Parathyroid adenoma (tissue), 2 donors: ENCODE results near the gene RUBCN.
A peak's percentile ranks its signal among the peaks of the same experiment; 100 is the strongest.

Experiments
- H2AFZ ChIP-seq: fragments of 300-600 bp; sonication (generic); one replicate; pipeline ENCODE4 v1.7.0; 2017; ENCODE audit warnings: antibody characterized with exemption, mild to moderate bottlenecking
- H3K27ac ChIP-seq: fragments of 300-600 bp; sonication (generic); one replicate; pipeline ENCODE4 v1.7.0; 2017
- H3K27me3 ChIP-seq: fragments of 300-600 bp; sonication (generic); one replicate; pipeline ENCODE4 v1.7.0; 2017; ENCODE audit warnings: low read length; ENCODE audit not compliant: control insufficient read depth, insufficient read depth
- H3K36me3 ChIP-seq: fragments of 300-600 bp; sonication (generic); one replicate; pipeline ENCODE4 v1.7.0; 2017; ENCODE audit warnings: low read length; ENCODE audit not compliant: control insufficient read depth, insufficient read depth
- H3K4me1 ChIP-seq: fragments of 300-600 bp; sonication (generic); one replicate; pipeline ENCODE4 v1.7.0; 2017; ENCODE audit warnings: control low read depth
- H3K4me2 ChIP-seq: fragments of 300-600 bp; sonication (generic); one replicate; pipeline ENCODE4 v1.7.0; 2017; ENCODE audit warnings: low read length
- H3K4me3 ChIP-seq: fragments of 300-600 bp; sonication (generic); one replicate; pipeline ENCODE4 v1.7.0; 2017; ENCODE audit warnings: low read depth, low read length
- H3K79me2 ChIP-seq: fragments of 300-600 bp; sonication (generic); one replicate; pipeline ENCODE4 v1.7.0; 2017; ENCODE audit warnings: control low read depth
- H3K9ac ChIP-seq: fragments of 300-600 bp; sonication (generic); one replicate; pipeline ENCODE4 v1.7.0; 2017; ENCODE audit warnings: mild to moderate bottlenecking
- H3K9me3 ChIP-seq: fragments of 300-600 bp; sonication (generic); one replicate; pipeline ENCODE4 v1.7.0; 2017; ENCODE audit warnings: low read length; ENCODE audit not compliant: control insufficient read depth
- TF ChIP-seq, protein P1 (sequence below): fragments of 300-600 bp; sonication (generic); IDR thresholded peaks from one replicate; pipeline ENCODE4 v1.7.0; 2017; ENCODE audit warnings: antibody characterized with exemption, mild to moderate bottlenecking
- donor health status: primary hyperparathyroidism.

Gene RUBCN

DNA sequence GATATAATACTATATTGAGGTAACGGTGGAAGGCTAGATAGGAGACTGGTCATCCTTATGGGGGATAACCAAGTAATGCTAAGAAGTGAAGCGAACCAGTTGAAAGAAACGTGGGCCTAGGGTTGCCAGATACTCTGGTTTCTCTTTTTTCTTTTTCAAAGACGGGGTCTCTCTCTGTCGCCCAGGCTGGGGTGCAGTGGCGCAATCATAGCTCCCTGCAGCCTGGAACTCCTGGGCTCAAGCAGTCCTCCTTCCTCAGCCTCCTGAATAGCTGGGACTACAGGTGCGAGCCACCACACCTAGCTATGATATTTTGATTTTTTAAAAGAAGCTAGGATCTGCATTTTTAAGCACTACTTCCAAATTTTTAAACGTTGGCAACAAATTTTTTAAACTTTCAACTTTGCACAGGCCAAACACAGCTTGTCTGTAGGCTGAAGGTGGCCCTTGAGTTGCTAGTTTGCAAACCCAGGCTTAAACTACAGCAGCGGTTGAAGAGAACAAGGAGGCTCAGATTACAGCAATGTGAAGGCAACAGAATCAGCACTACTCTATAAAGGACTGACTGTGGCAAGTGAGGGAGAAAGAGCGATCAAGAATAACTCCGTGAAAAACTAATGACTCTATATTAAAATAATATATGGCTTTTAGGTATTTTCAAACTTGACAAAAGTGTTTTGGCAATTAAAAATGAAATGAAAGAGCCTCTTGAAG lies 1.2 kb upstream of the RUBCN start:
- Histone ChIP-seq H3K9ac (no peak overlapping the region), H3K4me3 (peak overlapping the region; percentile 94), H3K27ac (no peak overlapping the region), H2AFZ (peak overlapping the region; percentile 90), H3K9me3 (no peaks in the 10 kb centered on the region), H3K27me3 (no peaks in the 10 kb centered on the region), H3K36me3 (no peaks in the 10 kb centered on the region), H3K4me1 (no peaks in the 10 kb centered on the region), H3K4me2 (peak overlapping the region; percentile 99), H3K79me2 (peaks cover 15% of the 10 kb centered on the region)
- TF ChIP-seq, protein P1, sequence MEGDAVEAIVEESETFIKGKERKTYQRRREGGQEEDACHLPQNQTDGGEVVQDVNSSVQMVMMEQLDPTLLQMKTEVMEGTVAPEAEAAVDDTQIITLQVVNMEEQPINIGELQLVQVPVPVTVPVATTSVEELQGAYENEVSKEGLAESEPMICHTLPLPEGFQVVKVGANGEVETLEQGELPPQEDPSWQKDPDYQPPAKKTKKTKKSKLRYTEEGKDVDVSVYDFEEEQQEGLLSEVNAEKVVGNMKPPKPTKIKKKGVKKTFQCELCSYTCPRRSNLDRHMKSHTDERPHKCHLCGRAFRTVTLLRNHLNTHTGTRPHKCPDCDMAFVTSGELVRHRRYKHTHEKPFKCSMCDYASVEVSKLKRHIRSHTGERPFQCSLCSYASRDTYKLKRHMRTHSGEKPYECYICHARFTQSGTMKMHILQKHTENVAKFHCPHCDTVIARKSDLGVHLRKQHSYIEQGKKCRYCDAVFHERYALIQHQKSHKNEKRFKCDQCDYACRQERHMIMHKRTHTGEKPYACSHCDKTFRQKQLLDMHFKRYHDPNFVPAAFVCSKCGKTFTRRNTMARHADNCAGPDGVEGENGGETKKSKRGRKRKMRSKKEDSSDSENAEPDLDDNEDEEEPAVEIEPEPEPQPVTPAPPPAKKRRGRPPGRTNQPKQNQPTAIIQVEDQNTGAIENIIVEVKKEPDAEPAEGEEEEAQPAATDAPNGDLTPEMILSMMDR: no peak

DNA sequence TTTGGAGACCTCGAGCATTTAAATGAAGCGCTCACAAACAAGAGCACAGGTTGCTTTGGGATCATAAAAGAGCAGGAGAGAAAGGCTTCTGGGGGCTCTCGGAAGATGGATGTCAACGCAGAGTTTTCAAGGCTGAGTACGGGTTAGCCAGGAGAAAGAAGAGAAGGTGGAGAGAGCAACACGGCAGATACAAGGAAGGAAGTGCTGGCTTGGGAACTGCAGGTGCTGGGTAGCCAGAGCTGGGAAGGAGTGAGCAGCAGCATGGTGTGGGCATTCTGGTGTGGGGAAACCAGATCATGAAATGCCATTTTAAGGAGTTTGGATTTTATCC lies 580 bp upstream of the RUBCN start:
- H3K4me1 ChIP-seq: no peaks in the 10 kb centered on the region
- H3K27me3 ChIP-seq: no peaks in the 10 kb centered on the region
- no peaks in the 10 kb centered on the region for H3K36me3 ChIP-seq
- H3K9ac ChIP-seq: no peak overlapping the region
- peak overlapping the region; percentile 94 for H3K4me3 ChIP-seq
- peak overlapping the region; percentile 90 for H2AFZ ChIP-seq
- TF ChIP-seq, protein P1: no peak
- peak overlapping the region; percentile 67 for H3K27ac ChIP-seq
- H3K9me3 ChIP-seq: no peaks in the 10 kb centered on the region
- peak overlapping the region; percentile 99 for H3K4me2 ChIP-seq
- H3K79me2 ChIP-seq: peaks cover 21% of the 10 kb centered on the region

DNA sequence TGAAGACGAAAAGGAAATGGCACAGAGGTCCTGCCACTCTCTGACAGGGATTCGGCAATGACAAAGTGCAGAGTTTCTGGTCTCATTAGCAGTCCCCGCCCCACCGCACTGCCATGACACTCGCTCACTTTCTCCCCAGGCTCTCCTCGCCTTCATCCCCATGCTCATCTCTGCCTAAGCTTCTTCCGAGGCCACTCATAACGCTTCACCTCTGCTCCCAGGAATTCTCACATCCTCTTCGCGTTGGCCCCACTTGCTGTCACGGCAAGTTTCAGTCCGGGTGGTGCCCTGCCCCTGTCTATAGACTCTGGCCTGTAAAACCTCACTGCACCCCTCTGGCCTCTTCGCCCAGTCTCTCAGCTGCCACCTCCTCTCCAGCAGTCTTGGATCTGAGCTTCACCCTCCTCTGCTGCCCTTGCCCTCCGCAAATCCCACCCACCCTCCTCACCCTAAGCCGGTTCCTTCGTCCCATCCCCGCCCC lies 654 bp downstream of the RUBCN start:
- Histone ChIP-seq H3K36me3 (no peaks in the 10 kb centered on the region), H3K4me1 (no peaks in the 10 kb centered on the region), H3K79me2 (peaks cover 31% of the 10 kb centered on the region), H3K27me3 (no peaks in the 10 kb centered on the region), H2AFZ (peak overlapping the region; percentile 90), H3K9ac (peak overlapping the region; percentile 56), H3K4me2 (peak overlapping the region; percentile 64), H3K27ac (peak overlapping the region; percentile 67), H3K9me3 (no peaks in the 10 kb centered on the region), H3K4me3 (peak overlapping the region; percentile 94)
- TF ChIP-seq, protein P1: no peak

DNA sequence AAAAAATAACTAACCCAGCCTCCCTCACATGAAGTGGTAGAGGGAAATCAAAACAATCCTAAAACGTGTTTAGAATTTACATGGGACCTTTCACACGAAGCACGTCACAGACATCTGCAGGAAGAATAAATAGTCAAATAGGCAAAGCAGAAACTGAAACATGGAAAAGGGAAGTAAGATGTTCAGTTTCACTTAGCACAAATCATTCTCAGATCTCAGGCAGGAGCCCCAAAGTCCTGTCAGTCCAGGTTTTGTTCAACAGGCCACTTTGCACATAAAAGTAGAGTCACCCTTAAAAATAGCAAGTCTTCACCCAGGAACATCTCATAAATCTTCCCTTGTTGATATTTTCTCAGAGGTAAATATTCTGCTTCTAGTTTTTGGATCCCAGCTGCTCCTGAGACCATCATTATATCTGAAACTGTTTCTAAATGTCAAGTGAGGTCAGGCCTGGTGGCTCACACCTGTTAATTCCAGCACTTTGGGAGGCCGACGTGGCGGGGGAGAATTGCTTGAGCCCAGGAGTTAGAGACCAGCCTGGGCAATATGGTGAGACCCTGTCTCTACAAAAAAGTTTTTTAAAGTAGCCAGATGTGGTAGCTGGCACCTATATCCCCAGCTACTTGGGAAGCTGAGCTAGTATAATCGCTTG lies 1.9 kb downstream of the RUBCN start:
- H3K9ac ChIP-seq: no peak overlapping the region
- no peak overlapping the region for H2AFZ ChIP-seq
- H3K4me3 ChIP-seq: no peak overlapping the region
- no peaks in the 10 kb centered on the region for H3K27me3 ChIP-seq
- no peaks in the 10 kb centered on the region for H3K4me1 ChIP-seq
- no peak overlapping the region for H3K4me2 ChIP-seq
- TF ChIP-seq, protein P1: no peak
- H3K27ac ChIP-seq: no peak overlapping the region
- no peaks in the 10 kb centered on the region for H3K9me3 ChIP-seq
- H3K79me2 ChIP-seq: peaks cover 34% of the 10 kb centered on the region
- H3K36me3 ChIP-seq: no peaks in the 10 kb centered on the region
